ENCODE data around the gene SAP25. TPM values are rescaled to one million over a fixed set of nuclear protein-coding genes. Genes with fewer than 3 reads are reported as not detected.
A peak's percentile ranks its signal among the peaks of the same experiment; 100 is the strongest.
"Not testable (repeated sequence)": the region's sequence is repeated elsewhere in the genome, so short reads cannot be mapped to it uniquely, and the experiment has no call there.

Gene SAP25
- total and polyA plus RNA-seq, 2 of the 8 experiments (the other 6 are each of a cell fraction or from before 2014, with no cell fraction given) = 3.6 to 5.8 TPM

GRCh38 chr7:100541309-100541708, 32.4 kb downstream of the SAP25 start:
- H3K4me1 ChIP-seq (replicated peaks in 1 of 4; ENCODE audit: control insufficient read depth in 3 of 4, insufficient read depth in 4 of 4, low read length in 3 of 4) = peaks cover 13 to 44% (median 25%) of the 10 kb centered on the region in 4 experiments; a peak in 6 of 7 replicates
- not testable (repeated sequence) for H3K23ac ChIP-seq (ENCODE audit: insufficient read length); H4K91ac ChIP-seq (replicated peaks; ENCODE audit: insufficient read length, low read length); FAIRE-seq; H2AK5ac ChIP-seq (ENCODE audit: low read depth, low read length); H3K4ac ChIP-seq (replicated peaks; ENCODE audit: insufficient read length, low read depth, low read length); H3K56ac ChIP-seq (replicated peaks; ENCODE audit: insufficient read length, low read depth, low read length); H4K20me1 ChIP-seq (replicated peaks in 1 of 2; ENCODE audit: control insufficient read depth in 1 of 2, insufficient read depth in 2 of 2, low read length in 2 of 2); H4K8ac ChIP-seq (ENCODE audit: extremely low read depth, insufficient read depth, low read length); H3K27me3 ChIP-seq (replicated peaks in 1 of 4; ENCODE audit: control insufficient read depth in 3 of 4, extremely low read depth in 1 of 4, insufficient read depth in 3 of 4, low read length in 3 of 4); DNase-seq (ENCODE audit: low read depth in 1 of 2, low spot score in 2 of 2); H2BK15ac ChIP-seq (ENCODE audit: low read length); H3K36me3 ChIP-seq (ENCODE audit: control insufficient read depth in 2 of 4, insufficient read depth in 4 of 4, low read length in 3 of 4); H3K9me3 ChIP-seq (ENCODE audit: insufficient read depth in 2 of 2, low read depth in 1 of 2, low read length in 1 of 2); H3K18ac ChIP-seq (ENCODE audit: extremely low read depth, low read length); H3K27ac ChIP-seq (ENCODE audit: low read depth, low read length); H3K14ac ChIP-seq (ENCODE audit: insufficient read length); H2AFZ ChIP-seq (ENCODE audit: low read length); H4K5ac ChIP-seq (ENCODE audit: insufficient read length, low read depth, low read length); H3K23me2 ChIP-seq (ENCODE audit: low read depth, low read length); H2BK120ac ChIP-seq (replicated peaks; ENCODE audit: low read depth, low read length); H2BK5ac ChIP-seq (ENCODE audit: low read depth, low read length); H2BK20ac ChIP-seq (ENCODE audit: low read length); H3K9ac ChIP-seq (replicated peaks in 1 of 4; ENCODE audit: extremely low read depth in 1 of 4, low read depth in 3 of 4, low read length in 3 of 4); H3K79me1 ChIP-seq (ENCODE audit: low read depth, low read length); H2BK12ac ChIP-seq (ENCODE audit: low read depth, low read length)
- H3K4me2 ChIP-seq (ENCODE audit: insufficient read depth in 1 of 2, low read depth in 2 of 2, low read length in 2 of 2) = peak overlapping the region; percentile 51 to 64; a peak in 2 of 4 replicates
- 82% methylated on average over 7 of the region's 7 CpGs; no CpG with 5 or more reads in 1 of the 2 experiments for WGBS, 2 experiments (ENCODE audit: extremely low coverage in 1 of 2, insufficient coverage in 1 of 2, insufficient read length in 1 of 2, insufficient replicate concordance in 2 of 2, low coverage in 1 of 2, low lambda C conversion rate in 2 of 2, missing lambda C conversion rate in 1 of 2)
- POLR2A ChIA-PET (ENCODE audit: partially characterized antibody) = interaction anchor here (1.2 to 2.7 kb wide), 7 partner anchors 10 to 136 kb away, joined by 3 to 12 read pairs (median 3); no protein-coding TSS in a partner anchor
- CTCF ChIA-PET (ENCODE audit: partially characterized antibody) = interaction anchor here (0.7 to 26.5 kb wide), 8 partner anchors 8 to 553 kb away, joined by 3 to 341 read pairs (median 3); no protein-coding TSS in a partner anchor
- peak overlapping the region in 1 of 4 experiments; percentile 43; a peak in 1 of 8 replicates for H3K4me3 ChIP-seq (ENCODE audit: extremely low read depth in 1 of 4, insufficient read depth in 2 of 4, low read depth in 3 of 4, low read length in 4 of 4)
- H3K79me2 ChIP-seq (ENCODE audit: control insufficient read depth in 1 of 2, insufficient read depth in 2 of 2, low read length in 2 of 2) = peaks cover 0 to 35% of the 10 kb centered on the region in 2 experiments; a peak in 3 of 4 replicates
